Measurements from ENCODE around the gene SLCO2B1. TPM values are rescaled to one million over a fixed set of nuclear protein-coding genes. Genes with fewer than 3 reads are reported as not detected.

Gene SLCO2B1
- total RNA-seq, 2 donors from 2014 or later: 9.5 to 24.6 TPM

GRCh38 chr11:75160880-75161279, 10.0 kb downstream of the SLCO2B1 start:
- TF ChIP-seq CTCF (IDR thresholded peaks at IDR 0.05): no peak
- Histone ChIP-seq H3K4me1 (peaks cover 0 to 47% of the 10 kb centered on the region in 2 donors), H3K27me3 (no peaks in the 10 kb centered on the region), H3K36me3 (no peaks in the 10 kb centered on the region), H3K9me3 (no peaks in the 10 kb centered on the region), H3K27ac (peak overlapping the region; percentile 4 to 28), H3K4me3 (no peak overlapping the region)
- no peak for DNase-seq (ENCODE audit: low spot score)

DNA sequence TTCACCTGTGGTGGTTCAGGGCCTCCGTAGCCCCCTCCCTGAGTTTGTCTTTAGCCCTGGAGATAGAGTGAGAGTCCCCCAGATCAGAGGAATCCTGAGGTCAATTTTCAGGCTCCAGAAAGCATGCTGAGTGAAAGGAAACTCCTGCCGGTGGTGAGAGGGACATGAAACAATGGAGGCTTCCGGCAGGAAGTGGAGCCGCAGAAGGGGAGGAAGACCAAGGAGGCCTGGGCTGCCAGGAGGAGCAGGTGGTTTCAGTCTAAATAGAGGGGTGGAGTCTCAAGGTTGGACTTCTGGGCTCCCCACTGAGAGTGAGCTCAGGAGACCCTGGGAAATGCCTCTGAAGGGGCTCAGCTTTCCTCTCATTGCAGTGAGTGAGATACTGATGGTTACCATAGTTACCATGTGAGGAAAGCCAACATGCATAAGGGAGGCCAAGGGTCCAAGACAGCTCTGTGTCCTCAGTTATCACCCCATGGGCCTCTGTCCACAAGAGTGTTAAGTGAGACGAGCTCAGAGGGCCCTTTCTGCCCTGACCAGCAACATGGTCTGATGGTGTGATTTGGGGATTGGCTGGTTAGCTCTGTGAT, 10.7 kb downstream of the SLCO2B1 start:
- no peak overlapping the region for H3K4me3 ChIP-seq
- H3K4me1 ChIP-seq: peaks cover 0 to 41% of the 10 kb centered on the region in 2 donors
- no peak for DNase-seq (ENCODE audit: low spot score)
- H3K9me3 ChIP-seq: no peaks in the 10 kb centered on the region
- peak overlapping the region in 1 of 2 donors; percentile 4 for H3K27ac ChIP-seq
- no peaks in the 10 kb centered on the region for H3K36me3 ChIP-seq
- no peak for TF ChIP-seq CTCF (IDR thresholded peaks at IDR 0.05)
- H3K27me3 ChIP-seq: no peaks in the 10 kb centered on the region

DNA sequence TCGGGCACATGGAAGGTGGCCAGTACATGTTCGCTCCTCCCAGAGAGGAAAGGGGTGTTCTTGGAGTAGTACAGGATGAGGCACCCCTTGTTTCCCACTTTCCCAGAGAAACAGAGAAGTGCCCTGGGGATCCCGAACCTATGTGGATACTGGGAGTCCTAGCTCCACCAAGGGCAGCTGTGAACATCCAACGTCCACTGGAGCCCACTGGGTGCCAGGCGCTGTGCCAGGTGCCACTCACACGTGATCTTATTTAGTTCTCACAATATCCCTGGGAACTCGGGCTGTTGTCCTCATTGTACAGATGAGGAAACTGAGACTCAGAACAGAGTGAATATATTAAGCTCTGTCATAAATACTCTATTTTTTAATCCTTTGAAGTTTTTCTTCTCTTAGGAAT, 12.0 kb downstream of the SLCO2B1 start:
- no peak for TF ChIP-seq CTCF (IDR thresholded peaks at IDR 0.05)
- Histone ChIP-seq H3K9me3 (no peaks in the 10 kb centered on the region), H3K4me1 (peaks cover 0 to 38% of the 10 kb centered on the region in 2 donors), H3K4me3 (no peak overlapping the region), H3K27ac (no peak overlapping the region), H3K27me3 (no peaks in the 10 kb centered on the region), H3K36me3 (no peaks in the 10 kb centered on the region)
- no peak for DNase-seq (ENCODE audit: low spot score)

- H3K36me3 ChIP-seq: no peaks in the 10 kb centered on the region
- DNase-seq (ENCODE audit: low spot score): no peak
- H3K9me3 ChIP-seq: no peaks in the 10 kb centered on the region
- no peak for TF ChIP-seq CTCF (IDR thresholded peaks at IDR 0.05)
- H3K4me3 ChIP-seq: no peak overlapping the region
- H3K27me3 ChIP-seq: no peaks in the 10 kb centered on the region
- H3K4me1 ChIP-seq: peaks cover 0 to 35% of the 10 kb centered on the region in 2 donors
- no peak overlapping the region for H3K27ac ChIP-seq
Measured at GRCh38 chr11:75163921-75164849, 13.3 kb downstream of the SLCO2B1 start.

GRCh38 chr11:75165721-75166120, 14.8 kb downstream of the SLCO2B1 start:
- no peak overlapping the region for H3K27ac ChIP-seq
- no peaks in the 10 kb centered on the region for H3K9me3 ChIP-seq
- H3K27me3 ChIP-seq: no peaks in the 10 kb centered on the region
- no peak for TF ChIP-seq CTCF (IDR thresholded peaks at IDR 0.05)
- H3K4me3 ChIP-seq: no peak overlapping the region
- no peaks in the 10 kb centered on the region for H3K36me3 ChIP-seq
- peaks cover 0 to 21% of the 10 kb centered on the region in 2 donors for H3K4me1 ChIP-seq
- no peak for DNase-seq (ENCODE audit: low spot score)
